Stimulated activated CD4-positive, alpha-beta T cell treated with anti-CD3 and anti-CD28 coated beads, TNF-alpha, amount 100 ng/mL, for 1 hour (primary cell): ENCODE measurements around the gene GLB1L.
"Not testable (repeated sequence)": the region's sequence is repeated elsewhere in the genome, so short reads cannot be mapped to it uniquely, and the experiment has no call there.

ENCODE experiments used
- DNase-seq, 3 donors: peaks; one replicate each; pipeline ENCODE4 v3.0.0-alpha.2; 2020; ENCODE audit warnings: low read depth in 3 of 3, low spot score in 1 of 3

Gene GLB1L

DNA sequence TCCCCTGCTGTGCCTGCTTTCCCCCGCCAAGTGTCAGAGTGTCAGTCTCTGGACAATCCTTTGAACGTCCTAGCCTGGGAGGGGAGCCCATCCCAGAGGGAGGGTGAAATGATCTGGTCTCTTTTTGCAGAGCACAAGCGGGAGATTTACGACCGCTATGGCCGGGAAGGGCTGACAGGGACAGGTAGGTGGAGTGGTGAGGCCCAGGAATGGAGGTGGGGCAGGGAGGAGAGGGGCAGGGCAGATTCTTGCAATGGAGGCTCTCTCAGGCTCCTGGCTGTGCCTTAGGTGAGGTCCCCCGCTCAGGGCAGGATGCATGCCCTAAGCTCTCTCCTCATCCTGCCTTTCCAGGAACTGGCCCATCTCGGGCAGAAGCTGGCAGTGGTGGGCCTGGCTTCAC lies 36.3 kb upstream of the GLB1L start:
- no peak for DNase-seq

DNA sequence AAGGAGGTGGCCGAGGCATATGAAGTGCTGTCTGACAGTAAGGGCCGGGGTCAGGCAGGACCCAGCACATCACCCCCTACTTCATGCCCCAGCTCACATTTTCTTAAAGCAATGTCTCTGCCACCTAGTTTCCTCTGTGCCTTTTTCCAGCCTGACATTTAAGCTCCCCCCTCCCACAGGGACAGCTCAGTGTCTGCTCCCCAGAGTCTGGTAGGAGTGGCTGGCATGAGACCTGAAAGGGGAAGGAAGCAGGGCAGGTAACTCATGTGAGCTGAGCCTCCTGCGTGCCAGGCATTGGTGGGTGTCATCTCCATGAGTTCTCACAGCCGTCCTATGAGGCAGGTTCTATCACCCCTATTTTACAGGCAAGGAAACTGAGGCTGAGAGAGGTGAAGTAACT lies 35.4 kb upstream of the GLB1L start:
- DNase-seq, result no peak

DNA sequence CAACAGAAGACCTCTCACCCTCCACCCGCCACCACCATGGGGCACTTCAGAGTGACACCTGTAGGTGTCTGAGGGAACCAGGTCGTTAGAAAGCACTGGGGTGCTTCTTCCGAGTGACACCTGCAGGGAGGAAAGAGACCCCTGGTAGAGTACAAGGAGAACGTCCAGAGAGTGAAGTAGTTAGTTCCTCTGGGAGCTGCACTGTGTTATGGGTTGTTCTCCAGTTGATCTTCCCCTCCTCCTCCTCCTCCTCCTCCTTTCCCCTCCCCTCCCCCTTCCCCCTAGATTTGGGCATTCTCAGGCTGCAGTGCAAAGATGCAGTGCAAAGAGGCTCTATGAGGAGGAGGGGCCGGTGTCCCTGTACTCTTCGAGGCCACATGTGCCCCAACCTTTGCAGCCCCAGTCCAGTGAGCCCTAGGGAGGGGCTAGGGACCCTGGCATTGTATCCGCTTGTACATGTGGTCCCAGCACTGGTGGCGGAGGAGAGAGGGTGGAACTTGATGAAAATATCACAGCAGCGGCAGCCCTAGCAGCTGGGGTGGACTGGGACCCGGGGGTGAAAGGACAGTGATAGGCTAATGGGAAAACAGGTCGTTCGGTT lies 34.8 kb upstream of the GLB1L start:
- no peak for DNase-seq

DNA sequence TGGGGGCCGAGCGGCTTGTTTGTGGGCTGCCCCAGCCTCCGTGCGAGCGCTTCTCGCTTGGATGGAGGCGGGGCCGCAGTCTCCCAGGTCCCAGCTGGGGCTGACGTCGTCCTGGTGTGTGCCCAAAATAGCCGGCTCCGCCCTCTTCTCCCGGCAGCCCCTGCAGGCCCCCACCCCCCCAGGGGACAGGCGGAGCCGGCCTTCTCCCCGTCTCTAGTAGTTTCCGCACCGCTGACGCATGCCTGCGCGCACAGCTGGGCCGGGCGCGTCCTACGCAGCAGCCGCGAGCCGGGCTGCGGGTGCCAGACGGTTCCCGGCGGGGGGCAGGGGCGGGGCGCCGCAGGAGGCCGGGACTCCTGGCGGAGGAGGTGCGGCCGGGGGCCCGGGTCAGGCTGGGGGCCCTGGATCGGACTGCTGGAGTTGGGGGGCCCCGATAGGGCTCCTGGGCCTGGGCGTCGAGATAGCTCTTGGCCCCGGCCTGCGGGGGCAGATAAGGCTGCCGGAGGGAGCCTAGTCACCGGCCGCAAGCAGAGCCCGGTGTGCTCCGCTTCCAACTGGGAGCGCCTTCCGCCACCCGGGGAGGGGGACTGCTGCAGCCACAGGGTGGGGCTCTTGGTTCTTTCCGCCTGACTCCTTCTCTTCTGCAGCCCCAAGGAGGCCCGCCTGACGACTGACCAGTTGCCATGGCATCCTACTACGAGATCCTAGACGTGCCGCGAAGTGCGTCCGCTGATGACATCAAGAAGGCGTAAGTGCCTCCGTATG lies 34.1 kb upstream of the GLB1L start, which contains the start of gene DNAJB2:
Gene DNAJB2, plus strand, starts transcription at position 216 of the 765 bp plus-strand sequence. Its CDS starts 468 bp downstream, at position 684.
- DNase-seq, result peak; percentile 95 to 98 (median 96)

DNA sequence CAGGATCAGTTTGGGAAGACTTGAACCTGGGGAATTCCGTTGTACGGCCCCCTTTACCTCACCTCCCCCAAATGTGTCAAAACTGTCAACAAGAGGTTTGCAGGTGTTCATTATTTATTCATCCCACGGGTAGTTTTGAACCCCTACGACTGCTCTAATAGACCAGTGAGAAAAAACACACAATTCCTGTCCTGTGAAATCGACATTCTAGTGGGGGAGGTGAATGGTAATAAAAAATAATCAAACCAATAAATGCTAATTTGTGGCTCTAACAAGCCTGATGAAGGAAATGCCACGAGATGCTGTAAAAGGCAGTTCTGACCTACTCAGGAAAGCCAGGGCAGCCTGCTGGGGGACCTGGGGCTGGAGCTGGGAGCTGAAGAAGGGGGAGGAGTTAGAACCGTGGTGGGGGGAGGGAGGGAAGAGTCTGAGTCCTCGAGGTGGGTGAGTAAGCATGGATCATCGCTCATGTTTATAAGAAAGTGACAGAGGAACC lies 33.5 kb upstream of the GLB1L start:
- DNase-seq, result no peak

DNA sequence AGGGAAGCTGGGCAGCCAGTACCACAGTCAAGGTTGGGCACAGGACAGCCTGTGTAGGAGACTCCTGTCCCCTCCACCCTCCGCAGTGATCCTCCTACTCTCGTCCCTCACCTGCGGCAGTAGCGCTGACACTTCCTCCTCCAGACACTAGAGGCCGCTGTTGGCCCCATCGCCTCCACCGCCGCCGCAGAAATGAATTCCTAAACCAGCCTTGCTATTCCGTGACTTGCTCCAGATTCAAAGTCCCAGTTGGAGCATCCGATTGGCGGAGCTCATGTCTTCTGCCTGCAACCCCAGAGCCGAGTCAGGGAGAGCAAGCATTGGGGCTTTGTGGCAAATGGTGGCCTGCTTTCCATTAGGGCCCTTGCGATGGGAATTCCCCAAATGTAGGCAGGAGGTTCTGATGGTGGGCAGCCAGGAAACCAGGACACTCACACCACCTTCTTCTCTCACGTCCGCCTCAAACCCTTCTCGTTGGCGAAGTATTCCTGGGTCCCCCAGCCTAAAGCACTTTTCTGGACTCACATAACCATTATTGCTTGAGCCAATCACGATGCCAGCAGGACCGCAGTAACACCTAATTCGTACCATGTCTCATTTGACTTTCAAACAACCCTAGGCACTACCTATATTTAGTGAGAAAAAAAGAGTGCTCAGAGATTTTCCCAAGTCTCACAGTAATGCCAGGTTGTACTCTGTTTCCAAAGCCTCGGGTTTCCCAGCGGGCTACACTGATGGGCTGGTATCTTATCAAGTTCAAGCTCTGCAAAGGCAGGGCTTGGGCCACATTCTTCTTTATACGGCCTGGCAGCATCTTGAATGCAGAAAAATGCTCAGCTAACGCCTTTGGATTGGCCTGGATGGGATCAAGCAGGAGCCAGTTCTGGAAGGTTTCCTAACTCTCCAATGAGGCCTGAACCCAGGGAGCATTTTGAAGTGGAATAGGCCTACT lies 32.7 kb upstream of the GLB1L start:
- DNase-seq, result peak; percentile 29 to 70 (median 58)

DNA sequence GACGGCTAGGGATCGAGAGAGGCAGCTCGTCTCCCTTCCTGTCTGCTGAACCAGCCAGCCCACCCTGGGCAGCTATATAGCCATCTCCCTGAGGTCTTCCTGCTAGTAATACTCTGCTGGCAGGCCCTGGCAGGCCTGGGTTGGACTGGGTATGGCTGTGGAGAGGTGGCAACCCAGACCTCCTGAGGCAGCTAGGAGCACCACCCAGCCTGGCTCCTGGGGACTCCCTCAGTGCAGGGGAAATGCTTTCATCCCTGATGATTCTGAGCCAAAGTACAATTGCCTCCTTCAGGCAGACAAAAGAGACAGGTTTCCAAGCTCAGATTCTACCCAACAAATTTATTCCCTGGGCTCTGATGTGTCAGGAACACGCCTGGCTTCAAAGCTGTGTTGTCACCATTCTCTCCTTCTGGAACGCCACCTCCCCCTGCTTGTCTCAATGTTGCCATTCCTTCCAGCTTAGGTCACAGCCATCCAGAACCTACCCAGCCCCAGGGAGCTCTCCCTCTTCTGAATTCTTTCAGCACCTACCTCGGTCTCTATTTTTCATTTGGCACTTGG lies 29.2 kb upstream of the GLB1L start:
- DNase-seq, result no peak

DNA sequence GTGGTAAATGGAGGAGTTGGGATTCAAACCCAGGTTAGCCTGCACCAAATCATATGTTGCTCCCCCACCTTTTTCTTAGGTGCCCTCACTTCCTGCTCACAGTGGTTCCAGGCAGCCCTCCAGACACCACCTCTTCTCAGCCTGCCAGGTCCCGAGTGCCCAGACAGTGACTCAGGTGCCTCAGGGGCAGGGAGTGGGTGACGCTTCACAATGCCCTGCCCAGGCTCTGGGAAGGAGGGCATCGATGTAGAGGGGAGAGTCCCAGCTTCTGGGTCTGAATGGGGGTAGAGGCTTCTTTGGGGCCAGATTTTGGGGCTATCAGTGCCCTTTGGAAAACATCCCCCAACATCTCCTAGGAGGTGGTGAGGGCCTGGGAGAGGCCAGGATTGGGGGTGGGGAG lies 28.7 kb upstream of the GLB1L start:
- DNase-seq, result no peak

DNA sequence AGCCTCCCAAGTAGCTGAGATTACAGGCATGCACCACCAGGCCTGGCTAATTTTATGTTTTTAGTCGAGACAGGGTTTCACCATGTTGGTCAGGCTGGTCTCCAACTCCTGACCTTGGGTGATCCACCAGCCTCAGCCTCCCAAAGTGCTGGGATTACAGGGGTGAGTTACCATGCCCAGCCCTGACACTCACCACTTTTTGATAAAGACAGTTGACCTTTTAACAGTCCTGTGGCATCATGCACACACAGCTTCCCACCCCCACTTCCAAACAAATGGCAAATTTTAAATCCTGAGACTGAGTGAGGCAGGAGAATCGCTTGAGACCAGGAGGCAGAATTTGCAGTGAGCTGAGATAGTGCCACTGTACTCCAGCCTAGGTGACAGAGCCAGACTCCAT lies 27.8 kb upstream of the GLB1L start:
- no peak for DNase-seq

DNA sequence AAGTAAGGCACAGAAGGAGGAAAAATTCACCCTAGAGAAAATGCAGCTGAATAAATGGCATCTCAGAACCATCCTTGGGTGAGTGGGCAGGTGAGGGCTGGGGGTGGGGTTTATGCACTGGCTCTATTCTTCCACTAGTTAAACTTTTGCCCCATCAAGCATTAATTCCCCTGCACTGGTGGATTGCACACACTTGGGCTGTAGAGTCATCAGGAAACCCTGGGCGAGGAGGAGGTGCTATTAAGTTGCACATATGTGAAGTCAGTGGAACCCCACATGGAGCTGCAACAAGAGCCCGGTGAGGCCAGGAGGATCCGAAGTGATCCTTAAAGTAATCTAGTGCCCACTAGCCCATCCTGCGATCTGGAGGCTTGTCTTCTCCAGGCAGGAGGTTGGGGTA lies 27.1 kb upstream of the GLB1L start:
- DNase-seq, result no peak

DNA sequence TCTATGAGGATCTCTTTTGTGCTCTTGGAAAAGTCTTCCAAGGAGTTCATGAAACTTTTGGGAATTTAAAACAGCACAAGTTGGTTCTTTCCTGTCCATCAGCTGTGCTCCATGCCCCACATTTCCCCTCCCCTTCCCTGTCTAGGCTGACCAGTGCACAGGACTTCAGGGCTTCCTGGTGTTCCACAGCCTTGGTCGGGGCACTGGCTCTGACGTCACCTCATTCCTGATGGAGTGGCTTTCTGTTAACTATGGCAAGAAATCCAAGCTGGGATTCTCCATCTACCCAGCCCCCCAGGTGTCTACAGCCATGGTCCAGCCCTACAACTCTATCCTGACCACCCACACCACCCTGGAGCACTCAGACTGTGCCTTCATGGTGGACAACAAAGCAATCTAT lies 25.8 kb upstream of the GLB1L start:
- no peak for DNase-seq

DNA sequence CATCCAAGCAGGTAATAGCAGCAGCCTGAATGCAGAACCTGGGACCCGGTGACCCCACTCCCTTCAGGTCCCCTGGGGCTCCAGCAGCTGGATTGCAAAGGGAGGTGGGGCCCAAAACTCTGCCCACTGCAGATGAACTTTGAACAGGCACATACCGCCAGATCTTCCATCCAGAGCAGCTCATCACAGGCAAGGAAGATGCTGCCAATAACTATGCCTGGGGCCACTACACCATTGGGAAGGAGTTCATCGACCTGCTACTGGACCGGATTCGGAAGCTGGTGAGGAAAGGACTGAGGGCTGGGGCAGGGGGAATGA lies 24.8 kb upstream of the GLB1L start:
- DNase-seq, result no peak

DNA sequence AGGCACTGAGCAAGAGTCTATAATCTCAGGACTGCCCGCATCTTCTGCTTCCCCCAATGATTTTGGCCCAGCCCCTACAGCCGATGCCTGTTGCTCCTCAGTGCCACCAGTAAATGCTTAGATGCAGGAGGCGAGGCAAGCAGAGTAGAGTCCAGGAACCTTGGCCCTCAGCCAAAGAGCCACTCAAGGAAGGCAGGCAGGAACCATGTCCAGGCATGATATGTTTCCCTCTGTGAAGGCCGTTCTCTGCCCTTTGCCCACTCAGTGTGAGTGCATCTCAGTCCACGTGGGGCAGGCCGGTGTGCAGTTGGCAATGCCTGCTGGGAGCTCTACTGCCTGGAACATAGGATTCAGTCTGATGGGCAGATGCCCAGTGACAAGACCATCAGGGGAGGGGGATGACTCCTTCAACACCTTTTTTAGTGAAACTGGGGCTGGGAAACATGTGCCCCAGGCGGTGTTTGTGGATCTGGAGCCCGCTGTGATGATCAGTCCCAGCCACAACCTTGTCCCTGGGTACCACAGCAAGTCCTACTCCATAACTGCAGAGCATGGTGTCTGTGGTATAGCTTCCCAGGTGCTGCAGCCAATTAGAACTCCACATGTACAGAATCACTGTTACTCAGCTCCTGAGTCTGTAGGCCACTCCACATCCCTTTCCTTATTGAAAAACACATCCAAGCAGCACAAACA lies 24.3 kb upstream of the GLB1L start:
- DNase-seq, result no peak

DNA sequence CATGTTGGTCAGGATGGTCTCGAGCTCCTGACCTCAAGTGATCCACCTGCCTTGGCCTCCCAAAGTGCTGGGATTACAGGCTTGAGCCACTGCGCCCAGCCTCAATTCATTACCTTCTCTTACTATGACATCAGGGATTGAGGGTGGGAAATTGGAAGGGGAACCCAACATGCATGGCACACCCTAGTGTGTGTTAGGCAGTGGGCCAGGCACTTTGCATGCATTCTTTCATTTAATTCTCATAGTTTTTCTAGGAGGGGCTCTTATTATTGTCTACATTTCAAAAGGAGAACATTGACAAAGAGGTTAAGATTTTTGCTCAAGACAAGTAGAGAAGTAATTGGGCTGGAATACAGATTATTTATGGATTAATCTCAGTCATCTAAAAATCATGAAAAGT lies 23.1 kb upstream of the GLB1L start:
- DNase-seq, result no peak

DNA sequence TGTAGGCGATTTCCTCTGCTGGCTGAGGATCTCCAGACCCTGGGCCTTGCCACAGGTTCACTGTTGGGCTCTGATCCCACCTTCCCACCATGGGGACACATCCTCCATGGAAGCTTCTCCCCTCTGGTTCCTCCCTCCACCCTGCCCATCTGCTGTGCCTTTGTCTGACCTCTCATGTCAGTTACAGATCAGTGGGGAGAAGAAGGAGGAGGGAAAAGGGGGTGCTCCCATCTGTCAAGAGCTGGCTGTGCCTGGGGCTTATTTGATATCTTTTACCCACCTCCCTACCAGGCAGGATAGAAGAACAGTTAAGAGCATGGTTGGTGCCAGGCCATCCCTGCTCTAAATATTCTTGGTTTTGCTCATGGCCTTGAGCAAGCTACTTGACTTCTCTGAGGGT lies 21.6 kb upstream of the GLB1L start:
- no peak for DNase-seq

DNA sequence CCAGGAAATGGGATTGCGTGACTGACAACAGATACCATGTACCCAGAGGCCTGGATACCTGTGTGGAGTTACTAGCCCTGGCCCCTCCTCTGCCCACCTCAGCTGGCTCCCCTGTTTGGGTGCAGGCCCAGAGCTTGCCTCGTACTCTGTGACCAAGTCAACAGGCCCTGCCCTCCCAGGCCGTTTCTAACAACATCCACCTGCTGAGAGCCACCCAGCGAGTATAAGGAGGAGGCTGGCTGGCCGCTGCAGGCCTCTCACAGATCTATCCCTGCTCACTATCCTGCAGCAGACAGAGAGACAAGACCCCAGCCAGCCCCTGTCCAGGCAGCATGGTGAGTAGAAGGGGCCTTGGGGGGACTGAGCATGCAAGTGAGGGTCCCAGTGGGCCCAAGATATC lies 21.0 kb upstream of the GLB1L start:
- DNase-seq, result no peak

DNA sequence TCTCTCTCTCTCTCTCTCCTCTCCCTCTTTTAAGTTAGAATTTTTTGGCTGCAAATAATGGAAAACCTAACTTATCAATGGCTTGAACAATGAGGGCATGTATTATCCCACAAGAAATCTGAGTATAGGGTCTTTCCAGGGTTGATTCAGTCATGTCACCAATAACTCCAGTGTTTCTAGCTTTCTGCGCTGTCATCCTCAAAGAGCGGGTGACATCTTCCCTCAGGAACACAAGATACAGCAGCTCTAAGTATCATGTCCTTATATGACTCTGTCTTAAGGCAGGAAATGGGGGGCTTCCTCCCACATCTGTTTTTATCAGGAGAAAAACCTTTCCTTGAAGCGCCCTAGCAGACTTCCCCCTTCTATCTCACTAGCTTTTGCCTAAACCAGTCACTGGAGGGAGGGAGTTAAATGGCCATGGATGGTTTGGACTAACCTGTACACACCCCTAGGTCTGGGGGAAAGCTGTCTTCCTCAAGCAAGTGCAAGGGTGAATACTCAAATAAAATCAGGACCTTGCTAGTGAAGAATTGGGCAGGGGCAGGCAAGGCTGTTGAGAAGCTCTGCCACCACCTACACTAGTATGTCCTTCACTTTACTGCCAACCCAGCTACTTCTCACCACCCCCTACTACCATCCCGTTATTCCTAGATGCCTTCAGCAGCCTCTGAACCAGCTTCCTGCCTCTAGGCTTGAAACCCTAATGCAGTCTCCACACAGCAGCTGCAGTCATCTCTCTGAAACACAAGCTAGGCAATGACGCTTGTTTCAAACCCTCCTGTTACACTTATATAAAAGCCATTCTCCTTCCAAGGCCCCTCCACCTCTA lies 16.0 kb upstream of the GLB1L start:
- no peak for DNase-seq

DNA sequence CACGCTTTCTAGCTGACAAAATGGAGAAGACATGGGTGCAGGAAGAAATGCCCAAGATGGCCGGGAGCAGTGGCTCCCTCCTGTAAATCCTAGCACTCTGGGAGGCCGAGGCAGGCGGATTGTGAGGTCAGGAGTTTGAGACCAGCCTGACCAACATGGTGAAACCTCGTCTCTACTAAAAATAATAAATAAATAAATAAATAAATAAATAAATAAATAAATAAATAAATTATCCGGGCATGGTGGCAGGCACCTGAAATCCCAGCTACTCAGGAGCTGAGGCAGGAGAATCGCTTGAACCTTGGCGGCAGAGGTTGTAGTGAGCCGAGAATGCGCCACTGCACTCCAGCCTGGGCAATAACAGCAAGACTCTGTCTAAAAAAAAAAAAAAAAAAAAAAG lies 13.7 kb upstream of the GLB1L start:
- not testable (repeated sequence) for DNase-seq

DNA sequence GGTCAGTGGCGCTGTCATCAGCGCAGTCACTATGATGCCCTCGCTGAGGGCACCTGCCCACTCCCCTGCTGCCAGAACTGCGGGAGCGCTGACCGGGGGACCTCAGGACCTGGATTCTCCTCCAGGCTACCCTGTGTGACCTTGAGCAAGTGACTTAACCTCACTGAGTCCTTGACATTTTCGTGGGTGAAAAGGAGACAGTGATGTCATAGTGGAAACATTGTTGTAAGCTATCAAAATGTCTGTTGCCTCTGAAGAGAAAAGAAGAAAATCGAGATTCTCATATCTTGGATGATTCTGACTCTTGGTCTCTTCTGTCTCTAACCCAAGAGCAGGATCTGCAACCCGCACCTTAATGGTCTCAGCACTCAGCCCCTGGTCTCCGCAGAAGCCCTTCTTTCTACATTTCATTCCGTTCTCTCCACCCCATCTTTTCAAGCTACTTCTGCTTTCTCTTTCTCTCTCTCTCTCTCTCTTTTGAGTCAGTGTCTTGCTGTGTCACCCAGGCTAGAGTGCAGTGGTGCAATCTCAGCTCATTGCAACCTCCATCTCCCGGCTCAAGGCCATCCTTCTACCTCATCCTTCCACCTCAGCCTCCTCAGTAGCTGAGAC lies 9.5 kb upstream of the GLB1L start:
- peak in 2 of 3 donors; percentile 12 to 18 for DNase-seq
